Measurements from ENCODE around the gene RBFOX1.

Gene RBFOX1

GRCh38 chr16:7335991-7336634 lies 3.5 kb downstream of the RBFOX1 start:
- DNase-seq: no peak

GRCh38 chr16:7336742-7337141 lies 4.1 kb downstream of the RBFOX1 start:
- DNase-seq: no peak

- DNase-seq: no peak
Observed at GRCh38 chr16:7338826-7339225, 6.2 kb downstream of the RBFOX1 start.

GRCh38 chr16:7339700-7340099 lies 7.1 kb downstream of the RBFOX1 start:
- no peak for DNase-seq

GRCh38 chr16:7340938-7341337 lies 8.3 kb downstream of the RBFOX1 start:
- DNase-seq: no peak

- DNase-seq: no peak
Observed at GRCh38 chr16:7342598-7342997, 10.0 kb downstream of the RBFOX1 start.

GRCh38 chr16:7343243-7343642 lies 10.6 kb downstream of the RBFOX1 start:
- DNase-seq: no peak

GRCh38 chr16:7344830-7345780 lies 12.5 kb downstream of the RBFOX1 start:
- DNase-seq: no peak

GRCh38 chr16:7350806-7351205 lies 18.2 kb downstream of the RBFOX1 start:
- DNase-seq: no peak

- no peak for DNase-seq
Observed at GRCh38 chr16:7351610-7352510, 19.2 kb downstream of the RBFOX1 start.

GRCh38 chr16:7355758-7356157 lies 23.1 kb downstream of the RBFOX1 start:
- no peak for DNase-seq

GRCh38 chr16:7361416-7362129 lies 28.9 kb downstream of the RBFOX1 start:
- DNase-seq: no peak

- DNase-seq: no peak
Observed at GRCh38 chr16:7362231-7362630, 29.6 kb downstream of the RBFOX1 start.

- DNase-seq: no peak
Observed at GRCh38 chr16:7363422-7364417, 31.1 kb downstream of the RBFOX1 start.

- no peak for DNase-seq
Observed at GRCh38 chr16:7366041-7366440, 33.4 kb downstream of the RBFOX1 start.

- DNase-seq: no peak
Observed at GRCh38 chr16:7366993-7367880, 34.6 kb downstream of the RBFOX1 start.

GRCh38 chr16:7369204-7369603 lies 36.6 kb downstream of the RBFOX1 start:
- DNase-seq: no peak

GRCh38 chr16:7372095-7372494 lies 39.5 kb downstream of the RBFOX1 start:
- DNase-seq: no peak

GRCh38 chr16:7373776-7374175 lies 41.1 kb downstream of the RBFOX1 start:
- no peak for DNase-seq

- DNase-seq: no peak
Observed at GRCh38 chr16:7374614-7375174, 42.0 kb downstream of the RBFOX1 start.
